Measurements from ENCODE around the gene U2AF2.

U2AF2 gene

GRCh38 chr19:55677572-55678028 is 22.8 kb downstream of the U2AF2 start:
- no peak for DNase-seq

GRCh38 chr19:55678121-55678671 is 23.4 kb downstream of the U2AF2 start:
- DNase-seq, result no peak

GRCh38 chr19:55679343-55680257 is 24.8 kb downstream of the U2AF2 start:
- DNase-seq, result no peak

- no peak for DNase-seq
Observed at GRCh38 chr19:55680339-55681130, 25.7 kb downstream of the U2AF2 start.

- DNase-seq, result no peak
Observed at GRCh38 chr19:55681131-55682092, 26.6 kb downstream of the U2AF2 start.

- no peak for DNase-seq
Observed at GRCh38 chr19:55683449-55684261, 28.8 kb downstream of the U2AF2 start.

GRCh38 chr19:55684946-55685681 is 30.3 kb downstream of the U2AF2 start:
- no peak for DNase-seq

- DNase-seq, result no peak
Observed at GRCh38 chr19:55685776-55686175, 30.9 kb downstream of the U2AF2 start.

- no peak for DNase-seq
Observed at GRCh38 chr19:55686311-55687050, 31.6 kb downstream of the U2AF2 start.

- DNase-seq, result no peak
Observed at GRCh38 chr19:55687281-55688201, 32.7 kb downstream of the U2AF2 start.

GRCh38 chr19:55688422-55689218 is 33.8 kb downstream of the U2AF2 start:
- DNase-seq, result no peak

- no peak for DNase-seq
Observed at GRCh38 chr19:55689411-55690108, 34.7 kb downstream of the U2AF2 start.

GRCh38 chr19:55690109-55690768 is 35.4 kb downstream of the U2AF2 start:
- DNase-seq, result no peak

GRCh38 chr19:55690769-55691545 is 36.1 kb downstream of the U2AF2 start:
- no peak for DNase-seq

- no peak for DNase-seq
Observed at GRCh38 chr19:55691561-55692481, 37.0 kb downstream of the U2AF2 start.

Measured in stimulated activated naive CD4-positive, alpha-beta T cell treated with Interleukin-2 at 50 U/mL for 16 hours (primary cell).